AG09309 (cell line): ENCODE measurements around the gene TUBGCP3.

Experiments
- DNase-seq: peaks from one replicate; pipeline ENCODE4 v3.0.0-alpha.2; 2010; ENCODE audit warnings: low read depth
- H3K4me3 ChIP-seq: 2 replicates; pipeline ENCODE4 v1.5.1; 2011; ENCODE audit warnings: mild to moderate bottlenecking, low read depth, low read length, moderate library complexity; ENCODE audit not compliant: control insufficient read depth
- TF ChIP-seq, protein P1 (sequence below): IDR thresholded peaks from 2 replicates; pipeline ENCODE4 v1.5.1; 2011; ENCODE audit warnings: mild to moderate bottlenecking, low read depth, low read length, inconsistent platforms; ENCODE audit not compliant: insufficient read depth, control insufficient read depth; ENCODE audit errors: missing control alignments

The TUBGCP3 gene

DNA sequence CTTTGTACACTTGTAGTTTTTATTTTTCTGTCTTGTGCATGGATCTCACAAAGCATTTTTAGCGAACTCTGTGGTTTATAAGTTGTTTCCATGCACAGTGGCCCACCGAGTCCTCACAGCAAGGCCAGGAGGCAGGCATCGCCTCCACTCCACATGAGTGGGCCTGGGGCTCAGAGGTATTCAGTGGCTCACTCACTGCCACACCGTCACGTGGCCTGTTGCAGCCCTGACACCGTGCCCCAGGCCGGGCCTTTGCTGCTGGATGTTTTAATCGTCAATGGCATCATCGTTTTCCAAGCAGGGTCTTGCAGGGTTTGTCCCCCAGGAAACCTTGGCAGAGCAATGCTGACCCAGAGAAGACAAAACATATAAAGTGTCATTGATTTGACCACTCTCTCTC is 152.0 kb downstream of the TUBGCP3 start:
- no peak for DNase-seq
- TF ChIP-seq, protein P1, sequence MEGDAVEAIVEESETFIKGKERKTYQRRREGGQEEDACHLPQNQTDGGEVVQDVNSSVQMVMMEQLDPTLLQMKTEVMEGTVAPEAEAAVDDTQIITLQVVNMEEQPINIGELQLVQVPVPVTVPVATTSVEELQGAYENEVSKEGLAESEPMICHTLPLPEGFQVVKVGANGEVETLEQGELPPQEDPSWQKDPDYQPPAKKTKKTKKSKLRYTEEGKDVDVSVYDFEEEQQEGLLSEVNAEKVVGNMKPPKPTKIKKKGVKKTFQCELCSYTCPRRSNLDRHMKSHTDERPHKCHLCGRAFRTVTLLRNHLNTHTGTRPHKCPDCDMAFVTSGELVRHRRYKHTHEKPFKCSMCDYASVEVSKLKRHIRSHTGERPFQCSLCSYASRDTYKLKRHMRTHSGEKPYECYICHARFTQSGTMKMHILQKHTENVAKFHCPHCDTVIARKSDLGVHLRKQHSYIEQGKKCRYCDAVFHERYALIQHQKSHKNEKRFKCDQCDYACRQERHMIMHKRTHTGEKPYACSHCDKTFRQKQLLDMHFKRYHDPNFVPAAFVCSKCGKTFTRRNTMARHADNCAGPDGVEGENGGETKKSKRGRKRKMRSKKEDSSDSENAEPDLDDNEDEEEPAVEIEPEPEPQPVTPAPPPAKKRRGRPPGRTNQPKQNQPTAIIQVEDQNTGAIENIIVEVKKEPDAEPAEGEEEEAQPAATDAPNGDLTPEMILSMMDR: no peak
- H3K4me3 ChIP-seq: no peak overlapping the region
